Activated T-cell treated with anti-CD3 and anti-CD28 coated beads, Interleukin-2, amount 50 U/mL, for 24 hours (primary cell): ENCODE results near the gene PCDHGB4.
"Not testable (repeated sequence)": the region's sequence is repeated elsewhere in the genome, so short reads cannot be mapped to it uniquely, and the experiment has no call there.

Experiments used
- DNase-seq: peaks from one replicate; pipeline ENCODE4 v3.0.0-alpha.2; 2020
- H3K27ac Mint-ChIP-seq: 2 replicates; pipeline ENCODE4 v1.8.0; 2020; ENCODE audit warnings: mild to moderate bottlenecking, mixed read lengths
- H3K27me3 Mint-ChIP-seq: 2 replicates; pipeline ENCODE4 v1.8.0; 2020; ENCODE audit warnings: mixed read lengths
- H3K36me3 Mint-ChIP-seq: 2 replicates; pipeline ENCODE4 v1.8.0; 2020; ENCODE audit warnings: low read depth, mixed read lengths
- H3K4me1 Mint-ChIP-seq: 2 replicates; pipeline ENCODE4 v1.8.0; 2020; ENCODE audit warnings: low read depth, mixed read lengths
- H3K4me3 Mint-ChIP-seq: 2 replicates; pipeline ENCODE4 v1.8.0; 2020; ENCODE audit warnings: mild to moderate bottlenecking, moderate library complexity, mixed read lengths
- H3K9me3 Mint-ChIP-seq: 2 replicates; pipeline ENCODE4 v1.8.0; 2020; ENCODE audit warnings: mixed read lengths

Gene PCDHGB4

DNA sequence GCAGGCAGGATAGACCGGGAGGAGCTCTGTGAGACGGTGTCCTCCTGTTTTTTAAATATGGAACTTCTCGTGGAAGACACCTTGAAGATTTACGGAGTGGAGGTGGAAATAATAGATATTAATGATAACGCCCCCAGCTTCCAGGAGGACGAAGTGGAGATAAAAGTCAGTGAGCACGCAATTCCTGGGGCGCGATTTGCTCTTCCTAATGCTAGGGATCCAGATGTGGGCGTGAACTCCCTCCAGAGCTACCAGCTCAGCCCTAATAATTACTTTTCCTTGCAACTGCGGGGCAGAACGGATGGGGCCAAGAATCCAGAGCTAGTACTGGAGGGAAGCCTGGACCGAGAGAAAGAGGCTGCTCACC is 34.0 kb downstream of the PCDHGB4 start:
- Mint-ChIP-seq H3K4me3 (peak overlapping the region; percentile 75), H3K27ac (no peak overlapping the region), H3K36me3 (peaks cover 18% of the 10 kb centered on the region), H3K4me1 (peaks cover 12% of the 10 kb centered on the region), H3K27me3 (peaks cover 91% of the 10 kb centered on the region), H3K9me3 (peaks cover 37% of the 10 kb centered on the region)
- no peak for DNase-seq

DNA sequence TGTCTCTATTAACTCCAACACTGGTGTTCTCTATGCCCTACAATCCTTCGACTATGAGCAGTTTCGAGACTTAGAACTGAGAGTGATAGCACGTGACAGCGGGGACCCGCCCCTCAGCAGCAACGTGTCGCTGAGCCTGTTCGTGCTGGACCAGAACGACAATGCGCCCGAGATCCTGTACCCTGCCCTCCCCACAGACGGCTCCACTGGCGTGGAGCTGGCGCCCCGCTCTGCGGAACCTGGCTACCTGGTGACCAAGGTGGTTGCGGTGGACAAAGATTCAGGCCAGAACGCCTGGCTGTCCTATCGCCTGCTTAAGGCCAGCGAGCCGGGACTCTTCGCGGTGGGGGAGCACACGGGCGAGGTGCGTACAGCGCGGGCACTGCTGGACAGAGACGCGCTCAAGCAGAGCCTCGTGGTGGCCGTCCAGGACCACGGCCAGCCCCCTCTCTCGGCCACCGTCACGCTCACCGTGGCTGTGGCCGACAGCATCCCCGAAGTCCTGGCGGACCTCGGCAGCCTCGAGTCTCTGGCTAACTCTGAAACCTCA is 35.3 kb downstream of the PCDHGB4 start:
- peaks cover 37% of the 10 kb centered on the region for H3K9me3 Mint-ChIP-seq
- H3K36me3 Mint-ChIP-seq = peaks cover 18% of the 10 kb centered on the region
- no peak overlapping the region for H3K27ac Mint-ChIP-seq
- H3K4me3 Mint-ChIP-seq = no peak overlapping the region
- H3K27me3 Mint-ChIP-seq = peaks cover 96% of the 10 kb centered on the region
- peaks cover 10% of the 10 kb centered on the region for H3K4me1 Mint-ChIP-seq
- no peak for DNase-seq

DNA sequence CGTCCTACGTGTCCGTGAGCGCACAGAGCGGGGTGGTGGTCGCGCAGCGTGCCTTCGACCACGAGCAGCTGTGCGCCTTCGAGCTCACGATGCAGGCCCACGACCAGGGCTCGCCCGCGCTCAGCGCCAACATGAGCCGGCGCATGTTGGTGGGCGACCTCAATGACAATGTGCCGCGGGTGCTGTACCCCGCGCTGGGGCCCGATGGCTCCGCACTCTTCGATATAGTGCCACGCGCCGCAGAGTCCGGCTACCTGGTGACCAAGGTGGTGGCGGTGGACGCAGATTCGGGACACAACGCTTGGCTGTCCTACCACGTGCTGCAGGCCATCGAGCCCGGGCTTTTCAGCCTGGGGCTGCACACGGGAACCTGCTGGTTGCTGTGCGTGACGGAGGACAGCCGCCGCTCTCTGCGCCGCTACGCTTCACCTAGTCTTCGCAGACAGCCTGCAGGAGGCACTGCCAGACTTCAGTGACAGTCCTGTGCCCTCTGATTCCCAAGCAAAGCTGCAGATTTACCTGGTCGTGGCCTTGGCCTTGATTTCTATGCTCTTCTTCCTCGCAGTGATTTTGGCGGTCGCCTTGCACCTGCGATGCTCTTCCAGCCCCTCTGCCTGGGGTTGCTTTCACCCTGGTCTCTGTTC is 40.4 kb downstream of the PCDHGB4 start:
- Mint-ChIP-seq H3K27ac (no peak overlapping the region), H3K4me1 (peaks cover 19% of the 10 kb centered on the region), H3K36me3 (peaks cover 22% of the 10 kb centered on the region), H3K9me3 (peaks cover 32% of the 10 kb centered on the region), H3K4me3 (no peak overlapping the region), H3K27me3 (peaks cover 85% of the 10 kb centered on the region)
- DNase-seq = no peak

DNA sequence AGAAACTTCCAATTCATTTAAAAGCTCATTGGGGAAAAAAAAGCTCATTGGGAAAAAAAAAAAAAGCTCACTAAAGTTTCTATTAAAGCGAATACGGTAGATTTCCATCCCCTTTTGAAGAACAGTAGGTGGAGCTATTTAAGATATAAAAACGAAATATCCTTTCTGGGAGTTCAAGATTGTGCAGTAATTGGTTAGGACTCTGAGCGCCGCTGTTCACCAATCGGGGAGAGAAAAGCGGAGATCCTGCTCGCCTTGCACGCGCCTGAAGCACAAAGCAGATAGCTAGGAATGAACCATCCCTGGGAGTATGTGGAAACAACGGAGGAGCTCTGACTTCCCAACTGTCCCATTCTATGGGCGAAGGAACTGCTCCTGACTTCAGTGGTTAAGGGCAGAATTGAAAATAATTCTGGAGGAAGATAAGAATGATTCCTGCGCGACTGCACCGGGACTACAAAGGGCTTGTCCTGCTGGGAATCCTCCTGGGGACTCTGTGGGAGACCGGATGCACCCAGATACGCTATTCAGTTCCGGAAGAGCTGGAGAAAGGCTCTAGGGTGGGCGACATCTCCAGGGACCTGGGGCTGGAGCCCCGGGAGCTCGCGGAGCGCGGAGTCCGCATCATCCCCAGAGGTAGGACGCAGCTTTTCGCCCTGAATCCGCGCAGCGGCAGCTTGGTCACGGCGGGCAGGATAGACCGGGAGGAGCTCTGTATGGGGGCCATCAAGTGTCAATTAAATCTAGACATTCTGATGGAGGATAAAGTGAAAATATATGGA is 43.0 kb downstream of the PCDHGB4 start, which contains the start of gene PCDHGA12:
TSS of gene PCDHGA12 (plus strand) at position 176 of the 782 bp plus-strand sequence. CDS start at position 429, 253 bp downstream.
- Mint-ChIP-seq H3K27ac (peak within 1 kb of the TSS; percentile 60), H3K9me3 (peaks cover 27% of the 10 kb centered on the region), H3K36me3 (peaks cover 19% of the 10 kb centered on the region), H3K27me3 (peaks cover 78% of the 10 kb centered on the region), H3K4me1 (peaks cover 19% of the 10 kb centered on the region), H3K4me3 (peak within 1 kb of the TSS; percentile 64)
- no peak for DNase-seq

DNA sequence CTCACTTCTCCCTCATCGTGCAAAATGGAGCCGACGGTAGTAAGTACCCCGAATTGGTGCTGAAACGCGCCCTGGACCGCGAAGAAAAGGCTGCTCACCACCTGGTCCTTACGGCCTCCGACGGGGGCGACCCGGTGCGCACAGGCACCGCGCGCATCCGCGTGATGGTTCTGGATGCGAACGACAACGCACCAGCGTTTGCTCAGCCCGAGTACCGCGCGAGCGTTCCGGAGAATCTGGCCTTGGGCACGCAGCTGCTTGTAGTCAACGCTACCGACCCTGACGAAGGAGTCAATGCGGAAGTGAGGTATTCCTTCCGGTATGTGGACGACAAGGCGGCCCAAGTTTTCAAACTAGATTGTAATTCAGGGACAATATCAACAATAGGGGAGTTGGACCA is 43.8 kb downstream of the PCDHGB4 start:
- Mint-ChIP-seq H3K36me3 (peaks cover 19% of the 10 kb centered on the region), H3K9me3 (peaks cover 27% of the 10 kb centered on the region), H3K4me3 (peak overlapping the region; percentile 64), H3K27me3 (peaks cover 75% of the 10 kb centered on the region), H3K27ac (no peak overlapping the region), H3K4me1 (peaks cover 19% of the 10 kb centered on the region)
- DNase-seq = no peak

DNA sequence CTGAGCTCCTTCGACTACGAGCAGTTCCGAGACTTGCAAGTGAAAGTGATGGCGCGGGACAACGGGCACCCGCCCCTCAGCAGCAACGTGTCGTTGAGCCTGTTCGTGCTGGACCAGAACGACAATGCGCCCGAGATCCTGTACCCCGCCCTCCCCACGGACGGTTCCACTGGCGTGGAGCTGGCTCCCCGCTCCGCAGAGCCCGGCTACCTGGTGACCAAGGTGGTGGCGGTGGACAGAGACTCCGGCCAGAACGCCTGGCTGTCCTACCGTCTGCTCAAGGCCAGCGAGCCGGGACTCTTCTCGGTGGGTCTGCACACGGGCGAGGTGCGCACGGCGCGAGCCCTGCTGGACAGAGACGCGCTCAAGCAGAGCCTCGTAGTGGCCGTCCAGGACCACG is 44.8 kb downstream of the PCDHGB4 start:
- peaks cover 27% of the 10 kb centered on the region for H3K9me3 Mint-ChIP-seq
- H3K4me3 Mint-ChIP-seq, H3K27ac Mint-ChIP-seq, DNase-seq: not testable (repeated sequence)
- peaks cover 19% of the 10 kb centered on the region for H3K4me1 Mint-ChIP-seq
- H3K27me3 Mint-ChIP-seq = peaks cover 75% of the 10 kb centered on the region
- H3K36me3 Mint-ChIP-seq = peaks cover 19% of the 10 kb centered on the region

DNA sequence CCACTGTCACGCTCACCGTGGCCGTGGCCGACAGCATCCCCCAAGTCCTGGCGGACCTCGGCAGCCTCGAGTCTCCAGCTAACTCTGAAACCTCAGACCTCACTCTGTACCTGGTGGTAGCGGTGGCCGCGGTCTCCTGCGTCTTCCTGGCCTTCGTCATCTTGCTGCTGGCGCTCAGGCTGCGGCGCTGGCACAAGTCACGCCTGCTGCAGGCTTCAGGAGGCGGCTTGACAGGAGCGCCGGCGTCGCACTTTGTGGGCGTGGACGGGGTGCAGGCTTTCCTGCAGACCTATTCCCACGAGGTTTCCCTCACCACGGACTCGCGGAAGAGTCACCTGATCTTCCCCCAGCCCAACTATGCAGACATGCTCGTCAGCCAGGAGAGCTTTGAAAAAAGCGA is 45.2 kb downstream of the PCDHGB4 start:
- H3K4me1 Mint-ChIP-seq = peaks cover 19% of the 10 kb centered on the region
- H3K27me3 Mint-ChIP-seq = peaks cover 75% of the 10 kb centered on the region
- not testable (repeated sequence) for H3K27ac Mint-ChIP-seq, H3K4me3 Mint-ChIP-seq, DNase-seq
- H3K9me3 Mint-ChIP-seq = peaks cover 27% of the 10 kb centered on the region
- peaks cover 19% of the 10 kb centered on the region for H3K36me3 Mint-ChIP-seq

DNA sequence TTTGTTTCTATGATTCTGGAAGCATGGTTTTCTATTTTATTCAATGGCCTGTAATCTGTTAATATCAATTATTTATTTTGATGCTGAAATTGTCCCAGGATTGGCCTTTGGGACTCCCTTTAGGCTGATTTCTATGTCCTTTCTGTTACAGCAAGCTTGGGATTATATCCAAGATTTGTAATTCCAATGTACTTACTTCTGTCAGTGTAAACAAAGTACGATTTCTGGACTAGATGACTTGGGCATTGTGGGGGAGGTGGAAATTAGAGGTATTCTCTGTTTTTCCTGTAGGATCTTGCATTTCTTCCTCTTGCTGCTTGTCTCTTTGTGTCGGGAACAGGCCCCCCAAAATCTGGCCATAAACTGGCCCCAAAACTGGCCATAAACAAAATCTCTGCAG is 46.5 kb downstream of the PCDHGB4 start:
- peaks cover 19% of the 10 kb centered on the region for H3K4me1 Mint-ChIP-seq
- H3K36me3 Mint-ChIP-seq = peaks cover 19% of the 10 kb centered on the region
- H3K27ac Mint-ChIP-seq = no peak overlapping the region
- DNase-seq = no peak
- H3K9me3 Mint-ChIP-seq = peaks cover 22% of the 10 kb centered on the region
- peaks cover 63% of the 10 kb centered on the region for H3K27me3 Mint-ChIP-seq
- no peak overlapping the region for H3K4me3 Mint-ChIP-seq

DNA sequence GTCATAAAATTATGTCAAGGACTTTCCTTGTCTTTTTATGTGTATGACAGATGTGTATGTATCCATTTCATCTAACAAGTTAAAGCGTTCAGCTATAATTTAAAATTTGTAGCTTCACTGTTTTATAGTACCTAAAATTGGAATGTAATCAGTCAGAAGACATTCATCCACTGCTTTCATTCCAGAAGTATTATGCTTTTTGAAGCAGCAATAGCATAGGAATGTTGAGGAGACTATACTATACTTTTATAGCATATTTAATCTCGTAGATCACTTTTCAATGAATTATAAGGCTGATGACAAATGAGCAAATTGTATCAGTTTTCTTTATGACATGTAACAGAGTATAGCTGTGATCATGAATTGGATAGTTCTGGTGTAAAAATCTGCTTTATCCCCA is 49.7 kb downstream of the PCDHGB4 start:
- DNase-seq = no peak
- peaks cover 6% of the 10 kb centered on the region for H3K9me3 Mint-ChIP-seq
- peaks cover 2% of the 10 kb centered on the region for H3K36me3 Mint-ChIP-seq
- H3K4me1 Mint-ChIP-seq = no peaks in the 10 kb centered on the region
- no peak overlapping the region for H3K4me3 Mint-ChIP-seq
- no peak overlapping the region for H3K27ac Mint-ChIP-seq
- peaks cover 65% of the 10 kb centered on the region for H3K27me3 Mint-ChIP-seq

DNA sequence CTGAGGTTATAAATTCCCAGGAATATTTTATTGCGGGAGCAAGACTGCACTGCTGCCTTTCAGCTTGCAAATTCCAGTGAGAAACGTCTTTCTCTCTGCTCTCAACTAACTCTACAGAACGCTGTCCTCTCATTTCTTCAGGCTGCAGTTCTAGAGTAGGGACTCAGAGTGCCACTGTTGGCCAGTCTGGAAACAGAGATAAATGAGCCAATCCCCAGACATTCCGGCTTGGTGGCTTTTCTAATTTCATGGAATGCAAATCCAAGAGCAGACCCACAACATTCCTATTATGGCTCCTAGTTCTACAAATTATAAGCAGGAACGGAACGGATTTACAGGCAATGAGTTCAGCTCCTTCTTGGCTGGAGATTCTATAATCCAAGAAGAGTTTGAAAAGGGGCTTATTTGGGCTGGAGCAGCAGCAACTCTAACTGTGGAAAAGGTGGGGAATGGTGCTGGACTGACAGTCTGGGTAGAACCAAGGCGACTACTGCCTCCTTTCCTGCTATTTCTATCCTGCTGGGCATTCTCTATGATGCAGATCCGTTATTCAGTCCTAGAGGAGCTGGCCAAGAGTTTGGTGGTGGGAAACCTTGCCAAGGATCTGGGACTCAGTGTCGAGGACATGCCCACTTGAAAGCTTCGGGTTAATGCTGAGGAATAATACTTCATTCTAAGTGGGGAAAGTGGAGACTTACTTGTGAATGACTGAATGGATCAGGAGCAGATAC is 52.1 kb downstream of the PCDHGB4 start:
- no peak overlapping the region for H3K4me3 Mint-ChIP-seq
- no peaks in the 10 kb centered on the region for H3K4me1 Mint-ChIP-seq
- peaks cover 3% of the 10 kb centered on the region for H3K9me3 Mint-ChIP-seq
- H3K36me3 Mint-ChIP-seq = no peaks in the 10 kb centered on the region
- peaks cover 48% of the 10 kb centered on the region for H3K27me3 Mint-ChIP-seq
- no peak for DNase-seq
- H3K27ac Mint-ChIP-seq = no peak overlapping the region
